ENCODE measurements around the gene MUC3A. TPM values are rescaled to one million over a fixed set of nuclear protein-coding genes. Genes with fewer than 3 reads are reported as not detected.

The MUC3A gene, protein sequence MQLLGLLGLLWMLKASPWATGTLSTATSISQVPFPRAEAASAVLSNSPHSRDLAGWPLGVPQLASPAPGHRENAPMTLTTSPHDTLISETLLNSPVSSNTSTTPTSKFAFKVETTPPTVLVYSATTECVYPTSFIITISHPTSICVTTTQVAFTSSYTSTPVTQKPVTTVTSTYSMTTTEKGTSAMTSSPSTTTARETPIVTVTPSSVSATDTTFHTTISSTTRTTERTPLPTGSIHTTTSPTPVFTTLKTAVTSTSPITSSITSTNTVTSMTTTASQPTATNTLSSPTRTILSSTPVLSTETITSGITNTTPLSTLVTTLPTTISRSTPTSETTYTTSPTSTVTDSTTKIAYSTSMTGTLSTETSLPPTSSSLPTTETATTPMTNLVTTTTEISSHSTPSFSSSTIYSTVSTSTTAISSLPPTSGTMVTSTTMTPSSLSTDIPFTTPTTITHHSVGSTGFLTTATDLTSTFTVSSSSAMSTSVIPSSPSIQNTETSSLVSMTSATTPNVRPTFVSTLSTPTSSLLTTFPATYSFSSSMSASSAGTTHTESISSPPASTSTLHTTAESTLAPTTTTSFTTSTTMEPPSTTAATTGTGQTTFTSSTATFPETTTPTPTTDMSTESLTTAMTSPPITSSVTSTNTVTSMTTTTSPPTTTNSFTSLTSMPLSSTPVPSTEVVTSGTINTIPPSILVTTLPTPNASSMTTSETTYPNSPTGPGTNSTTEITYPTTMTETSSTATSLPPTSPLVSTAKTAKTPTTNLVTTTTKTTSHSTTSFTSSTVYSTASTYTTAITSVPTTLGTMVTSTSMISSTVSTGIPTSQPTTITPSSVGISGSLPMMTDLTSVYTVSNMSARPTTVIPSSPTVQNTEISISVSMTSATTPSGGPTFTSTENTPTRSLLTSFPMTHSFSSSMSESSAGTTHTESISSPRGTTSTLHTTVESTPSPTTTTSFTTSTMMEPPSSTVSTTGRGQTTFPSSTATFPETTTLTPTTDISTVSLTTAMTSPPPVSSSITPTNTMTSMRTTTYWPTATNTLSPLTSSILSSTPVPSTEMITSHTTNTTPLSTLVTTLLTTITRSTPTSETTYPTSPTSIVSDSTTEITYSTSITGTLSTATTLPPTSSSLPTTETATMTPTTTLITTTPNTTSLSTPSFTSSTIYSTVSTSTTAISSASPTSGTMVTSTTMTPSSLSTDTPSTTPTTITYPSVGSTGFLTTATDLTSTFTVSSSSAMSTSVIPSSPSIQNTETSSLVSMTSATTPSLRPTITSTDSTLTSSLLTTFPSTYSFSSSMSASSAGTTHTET (N-terminal part only)
- 100 to 1,000 TPM in 1 of 5 donors, 1 to 10 TPM in 3, under 1 TPM in 1; 0.45 to 527 (median 1.9) TPM for total RNA-seq
- polyA plus RNA-seq, result under 1 TPM; 0.45 to 0.76 (median 0.62) TPM
- long read RNA-seq, donor 1, transcript MUC3A-204 (4 exons, 1,093 nt), result major isoform, 15 of 15 reads
- long read RNA-seq, donor 1, partial matches to known transcripts, result 0 of 15 reads
- long read RNA-seq, donor 1, other reads (novel, unspliced or antisense), result 0 of 15 reads
- long read RNA-seq, donor 2, transcript MUC3A-204 (4 exons, 1,093 nt), result major isoform, 30 of 62 reads
- long read RNA-seq, donor 2, partial matches to known transcripts, result 32 of 62 reads
- long read RNA-seq, donor 2, other reads (novel, unspliced or antisense), result 0 of 62 reads
- long read RNA-seq, donor 3, result 0 reads
- long read RNA-seq, donor 4, result 0 reads
- long read RNA-seq, donor 5, result 0 reads
- long read RNA-seq, donor 6, transcript MUC3A-204 (4 exons, 1,093 nt), result major isoform, 12 of 18 reads
- long read RNA-seq, donor 6, partial matches to known transcripts, result 6 of 18 reads
- long read RNA-seq, donor 6, other reads (novel, unspliced or antisense), result 0 of 18 reads
- long read RNA-seq, donor 7, transcript MUC3A-204 (4 exons, 1,093 nt), result major isoform, 9 of 51 reads
- long read RNA-seq, donor 7, partial matches to known transcripts, result 42 of 51 reads
- long read RNA-seq, donor 7, other reads (novel, unspliced or antisense), result 0 of 51 reads
- long read RNA-seq, donor 8, result 0 reads
- long read RNA-seq, donor 9, result 0 reads
- long read RNA-seq, donor 10, partial matches to known transcripts, result 17 of 26 reads
- long read RNA-seq, donor 10, other reads (novel, unspliced or antisense), result 5 of 26 reads

DNA sequence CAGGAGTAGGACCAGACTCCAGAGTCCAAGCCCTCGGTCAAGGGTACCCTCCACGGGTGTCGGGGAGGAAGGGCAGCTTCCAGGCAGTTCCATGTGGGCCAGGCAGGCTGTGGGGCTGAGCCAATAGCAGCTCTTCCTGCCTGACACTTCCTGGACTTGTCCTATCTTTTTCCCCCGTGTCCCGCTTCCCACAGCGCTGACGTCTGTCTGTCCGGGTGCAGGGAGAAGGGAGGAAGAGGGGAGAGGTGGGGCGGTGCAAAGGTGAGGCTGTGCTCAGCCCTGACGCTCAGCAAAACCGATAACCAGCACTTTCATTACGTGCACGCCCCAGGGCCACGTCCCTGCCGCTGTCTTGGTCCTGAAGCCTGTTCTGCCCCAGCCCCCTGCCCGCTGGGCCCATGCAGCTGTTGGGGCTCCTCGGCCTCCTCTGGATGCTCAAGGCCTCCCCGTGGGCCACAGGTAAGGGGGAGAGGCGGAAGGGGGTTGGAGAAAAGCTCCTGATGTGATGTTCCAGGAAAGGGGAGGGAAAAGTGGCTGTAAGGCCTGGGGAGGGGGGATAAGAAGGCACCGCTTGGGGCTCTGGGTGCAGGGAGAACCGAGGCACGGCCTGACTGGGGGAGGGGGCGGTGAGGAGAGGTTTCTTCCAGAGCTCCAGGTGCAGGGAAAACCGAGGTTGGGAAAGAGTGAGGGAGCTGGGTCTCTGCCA lies at the start of gene MUC3A:
Gene MUC3A, plus strand, starts transcription at position 308 of the 706 bp plus-strand sequence. Its CDS starts 91 bp downstream, at position 399.
- H3K4me1 ChIP-seq, result peaks cover 0 to 7% (median 6%) of the 10 kb centered on the region in 4 donors
- intact Hi-C loops (cut with DNase I; ENCODE audit: low total_unique reads), result no loop called here
- TF ChIP-seq EP300 (IDR thresholded peaks at IDR 0.05) (no peak), POLR2A (IDR thresholded peaks at IDR 0.05) (no peak), POLR2AphosphoS5 (IDR thresholded peaks at IDR 0.05) (no peak)
- TF ChIP-seq, protein P1, sequence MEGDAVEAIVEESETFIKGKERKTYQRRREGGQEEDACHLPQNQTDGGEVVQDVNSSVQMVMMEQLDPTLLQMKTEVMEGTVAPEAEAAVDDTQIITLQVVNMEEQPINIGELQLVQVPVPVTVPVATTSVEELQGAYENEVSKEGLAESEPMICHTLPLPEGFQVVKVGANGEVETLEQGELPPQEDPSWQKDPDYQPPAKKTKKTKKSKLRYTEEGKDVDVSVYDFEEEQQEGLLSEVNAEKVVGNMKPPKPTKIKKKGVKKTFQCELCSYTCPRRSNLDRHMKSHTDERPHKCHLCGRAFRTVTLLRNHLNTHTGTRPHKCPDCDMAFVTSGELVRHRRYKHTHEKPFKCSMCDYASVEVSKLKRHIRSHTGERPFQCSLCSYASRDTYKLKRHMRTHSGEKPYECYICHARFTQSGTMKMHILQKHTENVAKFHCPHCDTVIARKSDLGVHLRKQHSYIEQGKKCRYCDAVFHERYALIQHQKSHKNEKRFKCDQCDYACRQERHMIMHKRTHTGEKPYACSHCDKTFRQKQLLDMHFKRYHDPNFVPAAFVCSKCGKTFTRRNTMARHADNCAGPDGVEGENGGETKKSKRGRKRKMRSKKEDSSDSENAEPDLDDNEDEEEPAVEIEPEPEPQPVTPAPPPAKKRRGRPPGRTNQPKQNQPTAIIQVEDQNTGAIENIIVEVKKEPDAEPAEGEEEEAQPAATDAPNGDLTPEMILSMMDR (IDR thresholded peaks at IDR 0.05), result no peak
- 13 to 22% (median 17%) methylated on average over 21 to 24 of the region's 24 CpGs for WGBS, 5 donors
- no peaks in the 10 kb centered on the region for H3K36me3 ChIP-seq
- H3K9me3 ChIP-seq, result peaks cover 0 to 4% (median 0%) of the 10 kb centered on the region in 4 donors
- H3K4me3 ChIP-seq, result no peak within 1 kb of the TSS
- H3K27ac ChIP-seq, result no peak within 1 kb of the TSS
- peaks cover 0 to 68% (median 14%) of the 10 kb centered on the region in 3 donors for H3K27me3 ChIP-seq
- peak; percentile 32 to 84 for DNase-seq

DNA sequence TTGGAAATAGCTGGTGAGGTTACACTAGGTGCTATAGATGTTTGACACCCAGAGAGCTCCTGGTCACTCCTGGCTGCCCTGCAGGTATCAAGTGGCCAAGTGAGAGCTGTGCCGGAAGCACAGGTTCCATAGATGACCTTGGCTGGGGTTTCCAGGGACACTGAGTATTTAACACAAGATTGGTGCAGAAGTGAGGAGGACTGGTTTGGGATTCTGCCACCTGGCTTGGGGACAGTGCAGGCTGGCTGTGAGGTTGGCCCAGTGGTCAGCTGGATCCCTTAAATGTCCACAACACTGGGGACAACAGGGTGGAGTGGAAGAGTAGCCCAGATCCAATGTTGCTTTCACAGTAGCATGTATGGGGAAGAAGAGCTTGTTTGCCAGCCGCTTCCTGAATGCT lies 48.4 kb upstream of the MUC3A start:
- Histone ChIP-seq H3K36me3 (no peaks in the 10 kb centered on the region), H3K27me3 (peaks cover 13 to 66% (median 17%) of the 10 kb centered on the region in 3 donors), H3K27ac (no peak overlapping the region), H3K4me1 (peaks cover 13 to 22% (median 16%) of the 10 kb centered on the region in 4 donors), H3K9me3 (no peaks in the 10 kb centered on the region), H3K4me3 (no peak overlapping the region)
- TF ChIP-seq EP300 (IDR thresholded peaks at IDR 0.05), result no peak
- no peak for TF ChIP-seq POLR2A (IDR thresholded peaks at IDR 0.05)
- TF ChIP-seq, protein P1 (IDR thresholded peaks at IDR 0.05), result no peak
- no peak for TF ChIP-seq POLR2AphosphoS5 (IDR thresholded peaks at IDR 0.05)
- 61 to 85% (median 75%) methylated on average over 2 of the region's 2 CpGs for WGBS, 5 donors
- intact Hi-C loops (cut with DNase I; ENCODE audit: low total_unique reads), result no loop called here
- no peak for DNase-seq

DNA sequence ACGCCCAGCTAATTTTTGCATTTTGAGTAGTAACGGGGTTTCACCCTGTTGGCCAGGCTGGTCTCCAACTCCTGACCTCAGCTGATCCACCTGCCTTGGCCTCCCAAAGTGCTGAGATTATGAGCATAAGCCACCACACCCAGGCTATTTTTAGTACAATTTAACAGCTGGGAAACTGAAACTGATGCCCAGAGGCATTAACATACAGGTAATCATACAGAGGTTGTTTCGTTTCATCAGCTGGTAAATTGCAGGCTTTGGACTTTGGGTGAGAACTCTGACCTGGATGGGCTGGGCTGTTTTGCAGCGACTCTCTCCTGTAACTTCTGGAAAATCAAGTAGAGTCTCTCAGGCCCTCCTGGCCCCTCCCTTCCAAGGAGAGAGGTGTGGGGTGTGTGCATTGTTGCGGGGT lies 47.4 kb upstream of the MUC3A start:
- 29 to 60% (median 40%) methylated on average over 5 of the region's 5 CpGs for WGBS, 5 donors
- Histone ChIP-seq H3K9me3 (no peaks in the 10 kb centered on the region), H3K4me1 (peaks cover 4 to 14% (median 8%) of the 10 kb centered on the region in 4 donors), H3K27ac (peak overlapping the region in 2 of 5 donors; percentile 60 to 70), H3K4me3 (no peak overlapping the region), H3K36me3 (no peaks in the 10 kb centered on the region), H3K27me3 (peaks cover 6 to 59% (median 9%) of the 10 kb centered on the region in 3 donors)
- TF ChIP-seq POLR2AphosphoS5 (IDR thresholded peaks at IDR 0.05), result no peak
- TF ChIP-seq, protein P1 (IDR thresholded peaks at IDR 0.05), result no peak
- TF ChIP-seq EP300 (IDR thresholded peaks at IDR 0.05), result no peak
- TF ChIP-seq POLR2A (IDR thresholded peaks at IDR 0.05), result no peak
- intact Hi-C loops (cut with DNase I; ENCODE audit: low total_unique reads), result no loop called here
- peak in 1 of 2 donors; percentile 81 for DNase-seq
